Activated T-helper 9 cell treated with anti-CD3 and anti-CD28 coated beads, Interleukin-2, amount 50 U/mL, for 16 hours (primary cell): ENCODE measurements around the gene CRADD.
"Not testable (repeated sequence)": the region's sequence is repeated elsewhere in the genome, so short reads cannot be mapped to it uniquely, and the experiment has no call there.

ENCODE experiments used
- DNase-seq: peaks from one replicate; pipeline ENCODE4 v3.0.0-alpha.2; 2020; ENCODE audit warnings: low read depth

The CRADD gene

DNA sequence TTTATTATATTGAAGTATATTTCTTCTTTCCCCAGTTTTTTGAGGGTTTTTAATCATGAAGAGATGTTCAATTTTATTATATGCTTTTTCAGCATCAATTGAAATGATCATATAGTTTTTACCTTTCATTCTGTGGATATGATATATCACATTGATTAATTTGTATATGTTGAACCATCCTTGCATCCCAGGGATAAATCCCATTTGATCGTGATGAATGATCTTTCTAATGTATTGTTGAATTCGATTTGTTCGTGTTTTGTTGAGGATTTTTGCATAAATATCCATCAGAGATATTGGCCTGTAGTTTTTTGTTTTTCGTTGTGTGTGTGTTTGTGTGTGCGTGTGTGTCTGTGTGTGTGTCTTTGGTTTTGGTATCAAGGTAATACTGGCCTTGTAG lies 196.4 kb downstream of the CRADD start:
- no peak for DNase-seq

DNA sequence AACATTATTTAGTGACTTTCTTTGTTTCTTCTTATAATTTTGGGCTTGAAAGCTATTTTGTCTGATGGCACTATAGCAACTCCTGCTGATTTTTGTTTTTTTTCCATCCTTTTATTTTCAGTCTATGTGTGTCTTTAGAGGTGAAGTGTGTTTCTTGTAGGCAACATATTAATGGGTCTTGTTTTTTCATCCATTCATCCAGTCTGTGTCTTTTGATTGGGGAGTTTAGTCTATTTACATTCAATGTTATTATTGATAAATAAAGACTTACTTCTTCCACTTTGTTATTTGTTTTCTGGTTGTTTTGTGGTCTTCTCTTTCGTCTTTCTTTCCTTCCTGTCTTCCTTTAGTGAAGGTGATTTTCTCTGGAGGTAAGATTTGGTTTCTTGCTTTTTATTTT lies 198.0 kb downstream of the CRADD start:
- no peak for DNase-seq

DNA sequence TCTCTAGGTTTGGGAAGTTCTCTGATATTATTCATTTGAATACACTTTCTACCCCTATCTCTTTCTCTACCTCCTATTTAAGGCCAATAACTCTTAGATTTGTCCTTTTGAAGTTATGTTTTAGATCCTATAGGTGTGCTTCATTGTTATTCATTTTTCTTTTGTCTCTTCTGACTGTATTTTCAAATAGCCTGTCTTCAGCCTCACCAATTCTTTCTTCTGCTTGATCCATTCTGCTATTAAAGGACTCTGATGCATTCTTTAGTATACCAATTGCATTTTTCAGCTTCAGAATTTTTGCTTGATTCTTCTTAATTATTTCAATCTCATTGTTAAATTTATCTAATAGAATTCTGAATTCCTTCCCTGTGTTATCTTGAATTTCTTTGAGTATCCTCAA lies 199.2 kb downstream of the CRADD start:
- no peak for DNase-seq

DNA sequence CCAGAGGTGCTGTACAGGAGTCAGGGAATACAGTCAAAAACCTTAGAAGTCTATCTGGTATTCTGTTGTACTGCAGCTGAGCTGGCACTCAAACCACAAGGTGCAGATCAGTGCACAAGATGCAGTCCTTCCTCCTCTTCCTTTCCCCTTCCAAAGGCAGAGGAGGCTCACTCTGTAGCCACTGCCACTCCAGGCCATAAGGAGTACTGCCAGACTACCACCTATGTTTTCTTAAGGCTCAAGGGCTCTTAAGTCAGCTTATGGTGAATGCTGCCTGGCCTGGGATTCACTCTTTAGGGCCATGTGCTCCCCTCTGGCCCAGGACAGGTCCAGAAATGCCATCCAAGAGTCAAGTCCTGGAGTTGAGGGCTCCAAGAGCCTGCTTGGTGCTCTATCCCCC lies 200.3 kb downstream of the CRADD start:
- DNase-seq, result no peak

DNA sequence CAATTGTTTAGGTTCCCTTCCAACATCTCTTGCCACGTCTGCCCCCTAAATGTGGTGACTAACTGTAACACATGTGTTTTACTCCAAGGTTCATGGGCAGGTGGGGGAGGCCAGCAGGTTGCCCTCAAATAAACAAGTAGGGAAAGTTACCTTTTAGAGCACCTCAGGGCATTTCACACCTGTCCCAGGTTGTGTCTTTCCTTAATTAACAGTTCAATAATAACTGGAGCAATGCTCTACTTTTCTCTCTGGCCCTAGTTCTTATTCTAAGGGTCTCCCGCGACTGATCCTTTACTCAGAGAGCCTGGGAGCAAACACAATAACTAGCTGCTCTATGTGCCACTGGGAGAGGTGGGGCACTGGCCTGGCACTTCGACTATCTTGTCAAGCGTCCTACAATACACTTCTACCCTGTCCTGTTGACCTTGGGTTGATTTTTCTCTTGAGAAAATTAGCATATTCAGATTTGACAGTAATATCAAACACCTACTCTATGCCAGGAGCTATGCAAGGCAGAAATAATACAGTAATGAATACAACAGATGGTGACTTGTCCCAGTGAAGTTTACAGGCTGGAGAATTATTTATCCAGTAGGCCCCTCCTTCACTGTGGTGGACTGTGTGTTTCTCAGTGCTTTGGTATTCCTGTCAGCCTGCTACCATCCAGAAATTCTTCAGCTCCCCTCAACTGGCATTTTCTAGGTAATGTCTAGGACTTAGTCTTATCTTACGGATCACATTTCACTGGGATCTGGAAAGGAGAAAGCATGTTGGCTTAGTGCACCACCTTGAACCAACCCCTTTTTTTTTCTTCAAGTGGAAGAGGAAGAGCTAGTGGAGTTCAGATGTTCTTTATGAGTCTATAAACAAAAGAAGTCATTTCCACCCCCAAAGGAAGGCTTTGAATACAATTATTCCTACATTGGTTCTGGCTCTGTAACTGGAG lies 202.6 kb downstream of the CRADD start:
- DNase-seq, result no peak

DNA sequence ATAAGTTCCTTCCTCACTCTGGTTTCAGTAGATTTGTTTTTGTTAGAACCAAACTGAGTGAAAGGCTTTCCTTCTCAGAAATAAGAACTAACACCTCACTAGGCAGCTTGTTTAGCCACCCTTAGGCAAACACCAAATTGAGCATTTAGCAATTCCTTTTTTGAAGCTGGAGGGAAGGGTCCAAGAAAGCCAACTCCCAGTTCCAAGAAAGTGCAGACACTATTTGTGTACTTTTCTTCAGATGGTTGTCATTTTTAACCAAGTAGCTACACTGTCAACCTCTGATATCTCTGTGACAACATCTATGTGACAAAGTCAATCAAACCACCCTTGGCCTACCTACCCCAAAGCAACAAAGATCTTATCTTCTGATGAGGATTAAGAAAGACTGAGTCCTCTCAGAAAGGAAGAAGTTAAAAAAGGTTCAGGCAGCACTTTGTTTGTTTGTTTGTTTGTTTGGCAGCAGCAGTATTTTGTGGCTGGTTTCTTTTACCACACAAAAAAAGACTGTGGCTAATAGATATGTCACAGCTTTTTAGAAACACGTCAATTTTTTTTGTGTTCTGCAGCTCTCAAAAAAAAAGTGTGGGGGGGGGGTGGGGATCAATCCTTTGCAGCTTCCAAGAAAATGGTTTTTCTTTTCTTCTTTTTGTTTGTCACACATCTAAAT lies 203.8 kb downstream of the CRADD start:
- no peak for DNase-seq

DNA sequence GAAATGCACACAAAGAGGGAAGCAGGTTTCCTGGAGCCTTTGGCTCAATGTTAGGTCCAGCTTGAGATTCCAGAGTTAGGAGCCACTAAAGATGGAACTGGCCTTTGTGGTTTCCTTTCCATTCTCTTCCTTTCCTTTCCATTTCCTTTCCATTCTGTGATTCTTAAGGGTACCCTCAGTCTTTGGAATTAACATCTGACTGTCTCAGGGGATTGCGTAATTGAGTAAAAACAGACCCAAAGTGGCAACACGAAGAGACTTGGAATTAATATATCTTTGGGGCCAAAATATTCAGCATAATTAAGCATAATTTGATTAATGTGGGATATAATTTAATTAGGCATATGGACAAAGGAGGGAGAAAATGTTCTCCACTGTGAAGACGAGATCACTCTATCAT lies 205.6 kb downstream of the CRADD start:
- DNase-seq, result no peak

DNA sequence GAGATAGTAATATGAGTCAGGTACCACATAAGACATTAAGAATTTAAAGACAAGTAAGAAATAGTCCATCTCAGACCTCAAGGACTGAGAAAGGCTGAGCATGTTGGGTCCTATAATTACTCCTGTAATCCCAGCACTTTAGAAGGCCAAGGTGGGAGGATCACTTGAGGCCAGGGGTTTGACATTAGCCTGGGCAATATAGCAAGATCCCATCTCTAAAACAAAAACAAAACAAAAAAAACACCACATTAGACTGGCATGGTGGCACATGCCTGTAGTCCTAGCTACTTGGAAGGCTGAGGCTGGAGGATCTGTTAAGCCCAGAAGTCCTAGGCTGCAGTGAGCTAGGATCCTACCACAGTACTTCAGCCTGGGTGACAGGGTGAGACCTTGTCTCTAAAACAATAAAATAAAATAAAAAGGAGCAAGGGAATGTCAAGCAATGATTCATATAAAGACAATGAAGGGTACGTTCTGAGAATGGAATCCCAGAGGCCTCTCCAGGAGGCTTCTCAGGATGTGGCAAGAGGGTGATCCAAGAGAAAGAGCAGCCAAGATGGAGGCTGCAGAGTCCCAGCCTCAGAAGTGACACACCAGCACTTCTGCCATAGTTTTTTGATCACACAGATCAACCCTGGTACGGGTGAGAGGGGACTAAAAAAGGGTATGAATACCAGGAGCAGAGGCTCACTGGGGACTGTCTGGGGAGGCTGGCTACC lies 206.4 kb downstream of the CRADD start:
- no peak for DNase-seq

DNA sequence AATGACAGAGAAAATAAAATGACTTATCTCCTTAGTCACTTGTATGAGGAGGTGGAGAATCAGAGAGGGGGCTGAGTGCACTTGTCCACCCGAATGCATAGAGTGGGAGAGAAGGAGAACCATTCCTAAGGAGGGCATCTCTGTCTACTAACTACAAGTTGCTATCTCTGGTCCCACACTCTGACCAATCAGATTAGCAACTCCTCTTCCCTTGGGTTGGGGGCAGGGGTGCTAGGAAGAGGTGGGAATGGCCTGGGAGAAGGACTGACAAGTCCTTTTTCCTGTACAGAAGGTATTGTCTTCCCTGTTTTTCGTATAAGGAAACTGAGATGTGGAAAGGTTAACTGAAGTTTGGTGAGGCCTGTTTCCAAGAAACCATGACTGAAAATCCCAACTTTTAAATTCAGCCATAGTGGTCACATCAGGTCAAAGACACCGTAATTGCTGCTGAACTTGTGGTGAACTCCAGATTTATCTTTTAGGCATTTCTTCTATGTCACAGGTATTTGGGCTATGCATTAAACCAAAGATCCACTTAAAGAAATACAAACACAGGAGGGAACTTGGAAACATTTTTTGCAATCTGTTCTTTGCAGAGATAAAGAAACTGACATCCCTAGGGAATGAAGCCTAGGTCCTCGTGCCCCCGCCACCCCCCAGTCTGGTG lies 207.8 kb downstream of the CRADD start:
- DNase-seq, result no peak

DNA sequence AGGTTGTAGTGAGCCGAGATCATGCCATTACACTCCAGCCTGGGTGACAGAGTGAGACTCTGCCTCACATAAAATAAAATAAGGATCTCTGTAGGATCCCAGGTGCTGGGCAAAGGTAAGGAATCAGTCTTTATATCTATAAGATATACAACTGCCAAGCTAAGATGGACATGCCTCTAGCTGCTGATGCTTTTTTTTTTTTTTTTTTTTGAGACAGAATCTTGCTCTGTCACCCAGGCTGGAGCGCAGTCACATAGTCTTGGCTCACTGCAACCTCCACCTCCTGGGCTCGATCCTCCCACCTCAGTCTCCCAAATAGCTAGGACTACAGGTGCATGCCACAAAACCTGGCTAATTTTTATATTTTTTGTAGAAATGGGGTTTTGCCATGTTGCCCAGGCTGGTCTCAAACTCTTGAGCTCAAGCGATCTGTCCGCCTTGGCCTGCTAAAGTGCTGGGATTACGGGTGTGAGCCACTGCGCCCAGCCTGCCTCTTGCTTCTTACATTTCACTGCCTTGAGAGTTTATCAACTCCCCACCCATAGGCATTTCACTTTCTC lies 208.9 kb downstream of the CRADD start:
- not testable (repeated sequence) for DNase-seq

DNA sequence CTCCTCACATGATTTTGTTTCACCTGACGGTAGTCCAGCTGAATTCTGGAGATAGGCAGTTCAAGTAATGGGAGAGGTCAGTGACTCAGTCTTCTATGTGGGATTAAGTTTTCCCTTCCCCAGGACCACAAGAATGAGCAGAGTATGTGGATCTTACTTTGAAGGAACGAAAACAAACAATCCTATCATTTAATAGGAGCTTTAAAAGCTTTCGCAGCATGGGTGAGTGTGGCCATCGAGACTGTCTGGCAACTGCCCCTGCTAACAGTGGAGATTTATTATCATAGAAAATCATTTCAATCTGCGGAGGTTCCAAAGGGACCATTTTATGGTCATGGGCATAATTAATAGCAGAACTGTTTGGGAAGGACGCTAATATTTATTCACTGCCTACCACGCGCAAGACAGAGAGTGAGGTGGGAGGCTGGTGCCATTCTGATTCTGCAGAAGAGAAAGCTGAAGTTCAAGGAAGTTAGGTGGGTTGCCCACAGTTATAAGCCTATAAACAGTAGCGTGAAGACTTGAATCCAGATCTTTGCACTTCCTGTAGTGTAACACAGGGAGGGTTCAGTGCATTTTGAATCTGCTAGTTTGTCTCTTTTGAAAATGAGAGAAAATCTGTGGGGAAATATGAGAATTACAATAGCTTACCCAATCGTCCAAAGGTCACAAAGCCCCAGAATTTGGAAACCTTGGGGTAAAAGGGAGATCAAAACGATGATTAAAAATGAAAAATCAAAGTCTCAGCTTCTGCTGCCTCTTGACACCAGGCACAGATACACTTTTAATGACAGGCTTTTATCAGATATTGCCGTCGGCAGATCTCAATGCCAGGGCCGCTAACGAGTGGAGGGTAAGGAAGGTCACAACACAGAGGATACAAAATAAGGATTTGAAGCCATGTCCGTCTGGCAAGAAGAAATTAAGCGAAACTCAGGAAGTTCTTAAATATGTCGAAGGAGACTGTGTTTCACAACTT lies 209.6 kb downstream of the CRADD start:
- no peak for DNase-seq

DNA sequence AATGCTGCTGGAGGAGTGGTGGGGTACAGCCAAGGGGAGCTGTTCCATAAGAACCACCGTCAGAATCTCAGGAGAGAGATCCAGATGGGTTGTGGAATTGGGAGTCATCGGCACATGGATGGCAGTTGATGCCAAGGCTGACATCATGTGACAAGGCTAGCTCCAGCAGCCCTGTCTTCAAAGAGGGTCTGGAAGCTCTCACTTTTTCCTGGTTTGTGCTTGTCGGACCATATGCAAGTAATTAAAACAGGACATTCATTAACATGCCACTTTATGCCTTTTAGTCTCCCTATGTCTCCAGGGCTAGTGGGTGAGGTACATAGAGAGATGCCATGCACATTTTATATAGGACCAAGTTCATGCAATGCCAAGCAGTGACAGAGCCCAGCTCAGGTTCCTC lies 211.8 kb downstream of the CRADD start:
- DNase-seq, result no peak

DNA sequence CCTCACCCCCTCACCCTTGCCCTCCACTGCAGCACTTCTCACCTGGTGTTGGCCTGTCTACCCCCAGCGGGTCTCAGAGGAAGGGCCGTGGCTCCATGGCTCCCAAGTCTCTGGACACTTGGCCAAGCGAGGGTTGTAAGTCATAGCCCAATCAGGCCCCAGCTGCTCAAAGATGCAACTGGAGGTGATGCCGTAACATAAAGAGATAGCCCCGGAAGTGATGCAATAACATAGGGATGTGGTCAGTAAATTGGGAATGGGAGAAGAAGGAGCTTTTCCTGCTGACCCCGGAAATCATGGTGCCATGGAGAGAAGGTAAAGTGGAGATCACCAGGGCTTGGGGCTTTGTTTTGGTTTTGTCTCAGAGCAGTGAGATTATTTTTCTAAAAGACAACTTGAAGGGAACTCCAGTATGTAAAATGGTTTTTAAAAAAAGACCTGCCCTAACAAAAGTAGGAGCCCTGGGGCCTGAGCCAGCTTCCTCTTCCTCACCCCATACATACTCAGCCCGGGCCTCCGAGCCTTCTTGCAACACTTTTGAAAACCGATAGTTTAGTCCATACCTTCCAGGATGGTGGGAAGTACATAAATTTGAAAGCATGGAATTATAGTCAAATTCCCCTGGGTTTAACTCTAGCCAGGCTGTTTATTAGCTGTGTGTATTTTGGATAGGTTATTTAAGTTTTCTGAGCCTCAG lies 212.5 kb downstream of the CRADD start:
- DNase-seq, result no peak

DNA sequence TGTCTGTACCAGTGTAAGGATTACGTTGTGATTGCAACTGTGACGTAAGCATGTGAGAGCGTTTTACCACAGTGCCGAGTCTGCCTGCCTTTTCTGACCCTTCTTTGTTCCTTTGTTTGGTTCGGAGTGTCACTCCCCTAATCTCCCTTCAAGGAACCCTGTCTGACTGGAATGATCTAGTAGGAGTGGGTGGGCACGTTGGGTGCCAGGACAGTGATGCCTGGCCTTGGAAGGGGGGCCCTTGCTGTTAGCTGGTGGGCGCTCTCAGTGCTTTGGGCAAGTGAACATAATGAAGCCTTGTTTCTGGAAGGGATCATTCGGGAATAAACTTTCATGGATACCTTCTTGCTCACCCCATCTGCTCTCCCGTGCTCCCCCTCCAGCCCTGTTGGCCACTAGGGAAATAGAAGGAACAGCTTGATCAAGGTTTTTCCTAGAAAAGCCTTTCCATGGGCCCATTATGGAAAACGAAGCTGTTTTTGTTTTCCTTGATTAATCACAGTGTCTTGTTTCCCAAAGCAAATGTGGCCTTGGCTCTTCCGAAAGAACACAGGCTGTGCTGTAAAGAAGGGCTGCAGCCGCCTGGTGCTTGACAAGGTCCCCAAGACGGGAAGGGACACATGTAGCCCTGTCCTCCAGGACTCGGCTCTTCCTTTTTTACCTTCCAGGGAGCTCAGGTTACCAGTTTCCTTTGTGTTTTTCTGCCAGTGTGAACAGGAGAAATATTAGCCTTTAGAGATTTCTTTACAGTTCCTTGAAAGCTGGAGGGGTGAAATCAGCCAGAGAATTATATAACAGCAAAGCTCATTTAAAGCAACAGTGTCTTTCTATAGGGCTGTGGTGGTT lies 215.5 kb downstream of the CRADD start:
- no peak for DNase-seq

DNA sequence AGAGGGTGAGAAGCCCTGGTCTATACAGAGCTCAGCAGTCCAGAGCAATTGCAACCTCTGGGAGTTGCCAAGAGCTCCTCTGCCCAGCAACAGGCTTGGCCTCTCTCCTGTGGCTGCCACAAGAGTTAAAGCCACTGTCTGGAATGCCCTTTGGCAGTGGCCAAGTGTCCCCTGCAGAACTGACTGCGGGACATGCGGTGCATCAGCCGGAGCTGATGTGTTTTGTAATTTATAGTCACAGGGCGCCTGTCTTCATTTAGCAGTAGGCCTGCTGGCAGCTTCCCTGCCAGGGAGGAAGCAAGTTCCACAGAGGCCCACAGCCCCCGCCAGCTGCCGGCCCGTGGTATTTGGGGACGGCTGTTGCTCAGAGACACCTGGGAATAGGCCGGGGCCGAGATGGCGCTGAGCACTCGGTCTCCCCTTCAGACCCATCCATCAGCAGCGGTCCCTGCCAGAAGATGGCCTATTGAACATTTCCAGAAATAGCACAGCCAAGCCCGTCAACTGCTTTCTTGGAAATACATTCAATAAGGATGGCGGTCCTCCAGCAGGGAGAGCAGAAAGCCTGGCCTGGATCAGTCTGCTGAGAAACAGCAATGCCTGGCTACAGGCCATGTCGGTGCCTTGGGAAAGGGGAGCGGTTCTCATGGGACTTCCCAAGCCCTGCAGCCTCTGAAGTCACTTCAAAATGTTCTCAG lies 217.4 kb downstream of the CRADD start:
- no peak for DNase-seq

DNA sequence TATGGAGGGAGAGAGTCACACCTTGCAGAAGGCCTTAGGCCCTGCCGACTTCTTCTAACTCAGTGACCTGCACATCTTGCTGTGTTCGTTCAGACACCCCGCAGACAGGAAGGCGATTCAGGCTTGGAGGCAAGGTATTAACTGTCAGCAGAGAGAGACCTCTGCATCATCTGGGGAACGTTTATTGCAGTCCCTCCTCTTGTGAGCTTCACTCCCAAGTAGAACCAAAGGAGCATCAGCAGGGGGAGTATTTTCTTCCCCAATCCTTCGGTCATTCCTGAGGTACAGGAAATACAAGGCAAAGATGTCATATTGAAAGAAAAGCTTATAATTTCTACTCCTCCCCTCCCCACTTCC lies 217.9 kb downstream of the CRADD start:
- no peak for DNase-seq

DNA sequence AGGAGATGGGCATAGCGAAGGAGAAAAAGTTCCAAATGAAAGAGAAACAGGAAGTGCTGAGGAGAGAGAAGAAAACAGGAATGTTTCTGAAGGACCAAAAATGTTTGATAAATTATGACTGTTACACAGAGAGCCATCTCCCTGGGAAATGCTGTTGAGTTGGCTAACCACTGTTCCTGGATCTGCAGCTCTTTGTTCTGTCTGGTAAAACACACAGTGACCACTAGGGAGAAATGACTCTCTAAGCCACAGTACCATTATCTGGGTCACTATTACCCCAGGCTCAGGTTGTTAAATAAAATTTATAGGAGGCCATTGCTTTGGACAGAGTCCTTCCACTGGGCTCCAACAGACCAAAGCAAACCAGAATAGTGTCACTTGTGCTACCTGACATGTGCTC lies 219.3 kb downstream of the CRADD start:
- DNase-seq, result no peak

DNA sequence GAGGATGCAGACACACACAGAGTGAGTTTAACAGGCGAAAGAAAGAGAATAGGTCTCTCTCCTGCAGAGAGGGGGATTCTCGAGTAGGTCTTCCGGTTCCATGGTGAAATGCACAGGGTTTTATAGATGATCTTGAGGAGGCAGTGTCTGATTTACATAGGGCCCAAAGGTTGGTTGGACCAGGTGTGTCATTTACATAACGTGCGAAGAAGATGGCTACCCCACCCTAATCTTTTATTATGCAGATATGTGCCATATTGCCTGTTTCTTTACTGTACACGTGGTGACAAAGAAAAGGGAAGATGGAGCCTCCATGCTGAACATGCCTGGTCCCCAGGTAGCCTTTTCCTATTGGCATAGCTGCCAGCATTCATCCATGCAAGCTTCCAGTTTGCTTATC lies 219.8 kb downstream of the CRADD start:
- DNase-seq, result no peak

DNA sequence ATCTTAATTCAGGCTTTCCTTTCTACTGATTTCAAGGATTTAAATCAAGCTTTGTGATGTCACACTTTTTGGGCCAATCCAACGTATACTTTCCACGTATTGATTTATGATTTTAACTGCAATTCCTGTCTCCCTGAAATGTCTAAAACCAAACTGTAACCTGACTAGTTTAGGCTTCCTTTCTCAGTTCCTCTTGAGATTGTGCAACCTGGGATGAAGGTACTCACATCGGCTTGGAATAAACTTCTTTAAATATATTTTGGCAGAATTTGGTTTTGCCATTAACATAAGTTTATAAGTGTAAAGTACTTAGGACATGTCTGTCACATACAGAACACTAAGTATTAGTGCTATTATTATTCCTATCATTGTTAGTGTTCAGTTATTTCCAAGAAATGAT lies 224.6 kb downstream of the CRADD start:
- no peak for DNase-seq
